IPS-NIHi7 (cell line): ENCODE results near the gene MYO7B.

Source experiments
- DNase-seq: peaks from one replicate; pipeline ENCODE4 v3.0.0; 2012; ENCODE audit warnings: mixed read lengths; ENCODE audit errors: extremely low spot score

The MYO7B gene

DNA sequence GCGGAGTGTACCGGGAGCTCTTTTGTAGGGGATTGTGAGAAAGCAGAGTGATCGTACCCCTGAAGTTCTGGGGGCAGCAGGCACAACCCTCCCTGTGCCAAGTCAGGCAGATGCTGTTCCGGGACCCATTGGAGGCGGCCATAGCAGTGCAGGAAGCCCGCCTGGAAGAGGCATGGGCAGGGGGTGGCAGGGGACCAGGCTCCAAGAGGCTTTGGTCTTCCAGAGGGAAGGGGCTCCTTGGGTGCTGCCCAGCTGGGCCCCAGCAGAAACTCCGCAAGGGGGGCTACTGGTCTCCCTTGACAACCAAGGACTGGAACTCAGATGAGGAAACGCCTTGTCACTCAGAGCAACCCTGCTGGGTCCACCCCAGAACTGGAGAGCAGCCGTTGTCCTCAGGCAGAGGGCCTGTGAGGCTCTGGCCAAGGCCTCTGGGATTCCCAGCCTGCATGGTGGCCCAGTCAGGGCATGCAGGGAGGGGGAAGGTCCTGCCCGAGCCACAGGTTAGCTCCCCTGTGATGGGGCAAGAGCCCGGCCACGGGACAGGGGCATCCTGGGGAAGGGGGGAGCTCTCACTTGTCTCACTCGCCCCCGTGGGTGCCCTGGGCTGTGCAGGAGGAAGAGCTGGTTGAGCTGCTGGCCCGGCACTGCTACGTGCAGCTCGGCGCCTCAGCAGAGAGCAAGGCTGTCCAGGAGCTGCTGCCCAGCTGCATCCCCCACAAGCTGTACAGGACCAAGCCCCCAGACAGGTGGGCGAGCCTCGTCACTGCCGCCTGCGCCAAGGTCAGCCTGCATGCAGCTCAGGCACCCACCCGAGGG, 89.5 kb downstream of the MYO7B start:
- DNase-seq = no peak

DNA sequence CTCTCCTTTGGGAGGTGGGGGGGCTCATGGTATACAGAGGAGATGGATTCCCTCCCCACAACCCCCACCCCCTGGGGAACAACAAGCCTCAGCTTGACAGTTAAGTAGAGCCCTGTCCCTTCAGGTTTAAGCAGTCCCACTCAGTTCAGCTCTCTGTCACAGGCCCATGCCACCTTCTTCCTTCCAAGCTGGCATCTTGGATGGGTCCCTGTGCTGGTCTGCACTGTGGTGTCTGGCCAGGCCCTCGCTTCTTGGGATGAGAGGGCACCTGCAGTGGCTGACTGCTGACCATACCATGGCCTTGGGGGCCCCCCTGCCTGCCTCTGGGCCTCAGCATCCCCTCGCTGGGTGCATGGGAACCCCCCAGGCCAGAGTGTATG, 90.1 kb downstream of the MYO7B start:
- DNase-seq = no peak

DNA sequence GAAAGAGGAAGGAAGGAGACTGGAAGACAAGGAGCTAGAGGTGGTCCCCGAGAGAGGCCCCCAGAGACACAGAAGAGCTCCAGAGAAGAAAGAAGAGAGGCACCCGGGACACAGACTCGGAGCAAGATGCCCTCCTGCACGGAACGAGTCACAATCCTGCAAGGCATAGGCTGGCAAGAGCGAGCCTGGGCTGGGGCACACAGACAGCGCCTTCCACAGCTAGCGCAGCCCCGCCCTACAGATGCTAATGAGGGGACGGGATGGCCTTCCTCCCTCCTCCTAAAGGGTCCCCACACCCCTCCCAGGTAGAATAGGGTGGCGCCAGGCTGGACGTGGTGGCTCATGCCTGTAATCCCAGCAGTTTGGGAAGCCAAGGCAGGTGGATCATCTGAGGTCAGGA, 90.7 kb downstream of the MYO7B start:
- no peak for DNase-seq

DNA sequence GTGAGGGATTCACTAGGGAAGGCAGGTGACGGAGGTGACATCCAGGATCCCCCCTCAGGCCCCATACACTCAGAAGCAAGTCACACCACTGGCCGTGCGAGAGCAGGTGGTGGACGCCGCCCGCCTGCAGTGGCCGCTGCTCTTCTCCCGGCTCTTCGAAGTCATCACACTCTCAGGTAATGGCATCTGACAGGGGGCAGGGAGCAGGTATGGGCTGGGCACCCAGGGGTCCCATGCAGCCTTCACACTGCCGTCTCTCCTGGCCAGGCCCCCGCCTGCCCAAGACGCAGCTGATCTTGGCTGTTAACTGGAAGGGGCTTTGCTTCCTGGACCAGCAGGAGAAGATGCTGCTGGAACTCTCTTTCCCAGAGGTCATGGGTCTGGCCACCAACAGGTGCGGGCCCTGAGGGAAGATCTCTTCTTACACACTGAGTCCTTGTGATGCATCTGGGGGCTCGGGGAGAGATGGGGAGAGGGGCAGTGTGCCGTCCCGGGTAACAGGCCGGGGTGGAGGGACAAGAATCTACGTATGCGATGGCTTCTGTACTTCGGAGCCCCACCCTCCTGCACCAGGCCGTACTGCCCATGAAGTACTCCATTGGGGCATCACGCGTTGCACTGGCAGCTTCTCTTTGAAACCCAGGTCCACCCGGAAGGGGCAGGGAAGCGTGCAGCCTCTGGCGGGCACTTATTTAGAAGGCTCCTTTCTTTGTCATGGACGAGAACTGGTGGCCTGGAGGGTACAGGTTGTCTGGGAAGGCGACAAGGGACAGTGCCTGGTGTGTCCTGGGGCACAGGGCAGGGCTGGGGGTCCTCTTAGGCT, 91.6 kb downstream of the MYO7B start:
- DNase-seq = no peak

DNA sequence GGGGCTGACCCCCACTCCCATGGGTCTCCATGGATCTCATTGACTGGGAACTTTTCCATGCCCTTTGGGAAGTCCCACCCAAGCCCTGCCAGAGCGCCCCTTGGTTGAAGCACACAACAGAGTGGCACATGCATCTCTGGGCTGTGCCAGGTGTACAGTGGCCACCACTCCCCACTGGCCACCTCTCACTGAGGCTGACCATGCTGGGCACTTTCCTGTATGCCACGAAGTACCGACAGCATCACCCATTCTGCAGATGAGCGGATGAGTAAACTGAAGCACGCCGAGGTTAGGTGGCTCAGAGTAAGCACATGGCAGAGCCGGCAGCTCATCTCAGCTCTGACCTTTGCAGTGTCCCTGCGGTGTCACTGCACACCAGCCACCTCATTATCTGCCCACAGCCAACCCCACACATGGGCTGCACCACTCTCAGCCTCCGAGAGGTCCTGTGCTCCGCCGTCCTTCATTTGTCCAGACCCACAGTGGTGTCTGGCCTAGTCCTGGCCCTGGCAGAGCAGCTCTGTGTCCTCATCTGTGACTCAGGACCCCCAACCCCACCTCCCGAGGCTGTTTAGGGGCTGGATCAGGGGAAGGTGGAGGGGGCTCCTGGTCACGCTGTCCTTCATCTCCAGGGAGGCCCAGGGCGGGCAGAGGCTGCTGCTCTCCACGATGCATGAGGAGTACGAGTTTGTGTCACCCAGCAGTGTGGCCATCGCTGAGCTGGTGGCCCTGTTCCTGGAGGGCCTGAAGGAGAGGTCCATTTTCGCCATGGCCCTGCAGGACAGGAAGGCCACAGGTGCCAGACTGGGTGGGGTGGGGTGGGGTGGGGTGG, 92.5 kb downstream of the MYO7B start:
- no peak for DNase-seq

DNA sequence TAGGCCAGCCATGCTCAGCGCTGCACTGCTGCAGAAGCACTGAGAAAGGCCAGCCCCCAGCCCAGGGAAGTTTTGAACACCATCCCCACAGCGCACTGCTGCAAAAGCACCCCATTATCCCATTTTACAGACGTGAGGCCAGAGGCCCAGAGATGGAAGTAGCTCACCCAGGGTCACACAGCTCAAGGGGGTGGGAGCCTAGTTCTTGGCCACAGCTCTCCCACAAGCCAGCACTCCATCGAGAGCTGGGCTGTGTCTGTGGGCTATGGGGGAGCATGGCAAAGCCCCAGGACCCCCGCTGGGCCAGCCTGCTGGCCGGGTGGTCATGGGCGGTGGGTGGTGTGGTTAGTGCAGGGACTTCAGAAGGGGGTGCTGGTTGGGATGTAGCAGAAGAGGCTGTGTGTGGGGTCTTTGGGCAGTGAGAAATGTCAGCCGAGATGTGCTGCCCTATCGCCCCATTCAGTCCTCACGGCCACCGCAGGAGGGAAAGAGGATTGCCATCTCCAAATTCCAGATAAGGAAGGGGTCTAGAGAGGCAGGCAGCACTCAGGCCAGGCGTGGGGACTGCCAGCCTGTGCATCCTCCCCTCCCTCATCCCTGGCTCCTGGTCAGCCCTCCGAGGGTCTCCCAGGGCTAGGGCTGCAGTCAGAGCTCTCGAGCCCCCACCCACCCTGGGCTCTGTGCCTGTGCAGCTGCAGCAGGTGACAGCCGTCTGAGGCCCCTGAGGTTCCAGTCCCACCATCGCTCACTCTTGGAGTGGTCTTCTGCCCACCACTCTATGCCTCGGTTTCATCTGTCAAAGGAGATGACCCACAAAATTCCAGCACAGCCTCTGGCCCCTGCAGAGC, 93.5 kb downstream of the MYO7B start:
- DNase-seq = no peak

DNA sequence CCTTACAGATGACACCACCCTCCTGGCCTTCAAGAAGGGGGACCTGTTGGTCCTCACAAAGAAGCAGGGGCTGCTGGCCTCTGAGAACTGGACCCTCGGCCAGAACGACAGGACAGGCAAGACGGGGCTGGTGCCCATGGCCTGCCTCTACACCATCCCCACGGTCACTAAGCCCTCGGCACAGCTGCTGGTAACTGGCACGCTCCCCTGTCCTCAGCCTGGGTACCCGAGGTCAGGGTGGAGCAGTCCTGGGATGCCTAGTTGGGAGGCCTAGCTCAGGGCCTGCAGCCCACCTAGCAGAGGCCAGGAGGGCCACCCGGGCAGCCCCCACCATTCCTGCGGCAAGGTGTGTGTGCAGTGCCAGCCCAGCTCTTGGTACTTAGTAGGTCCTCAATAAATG, 94.2 kb downstream of the MYO7B start:
- DNase-seq = no peak

DNA sequence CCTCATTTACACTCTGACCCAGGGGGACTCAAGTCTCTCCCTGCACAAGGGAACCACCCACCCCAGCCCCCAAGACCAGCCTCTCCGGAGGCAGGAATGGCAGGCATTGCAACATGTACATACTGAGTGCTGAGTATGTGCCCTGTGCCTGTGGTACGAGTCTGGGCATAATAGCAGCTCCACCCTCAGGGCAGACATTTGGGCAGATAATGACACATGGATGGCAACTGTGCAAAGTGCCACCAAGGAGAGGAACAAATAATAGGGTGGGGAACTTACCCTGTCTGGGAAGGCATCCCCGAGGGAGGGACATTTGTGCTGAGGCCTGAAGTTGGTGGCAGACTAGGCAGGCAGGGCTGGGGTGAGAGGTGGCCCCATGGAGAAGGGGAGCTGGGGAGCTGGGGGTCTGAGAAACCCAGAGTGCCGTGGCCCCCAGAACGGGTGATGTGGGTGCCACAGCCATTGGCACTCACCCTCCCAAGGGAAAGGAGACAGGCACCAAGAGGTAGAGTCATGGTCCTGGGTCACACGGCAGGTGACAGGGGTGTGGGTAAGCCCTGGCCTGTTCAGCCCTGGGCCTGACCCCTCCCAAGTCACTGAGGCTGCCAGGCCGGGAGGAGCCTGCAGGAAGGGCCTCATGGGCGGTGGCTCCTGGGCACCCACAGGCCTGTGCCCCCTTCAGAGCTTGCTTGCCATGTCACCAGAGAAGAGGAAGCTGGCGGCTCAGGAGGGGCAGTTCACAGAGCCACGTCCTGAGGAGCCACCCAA, 94.8 kb downstream of the MYO7B start:
- no peak for DNase-seq

DNA sequence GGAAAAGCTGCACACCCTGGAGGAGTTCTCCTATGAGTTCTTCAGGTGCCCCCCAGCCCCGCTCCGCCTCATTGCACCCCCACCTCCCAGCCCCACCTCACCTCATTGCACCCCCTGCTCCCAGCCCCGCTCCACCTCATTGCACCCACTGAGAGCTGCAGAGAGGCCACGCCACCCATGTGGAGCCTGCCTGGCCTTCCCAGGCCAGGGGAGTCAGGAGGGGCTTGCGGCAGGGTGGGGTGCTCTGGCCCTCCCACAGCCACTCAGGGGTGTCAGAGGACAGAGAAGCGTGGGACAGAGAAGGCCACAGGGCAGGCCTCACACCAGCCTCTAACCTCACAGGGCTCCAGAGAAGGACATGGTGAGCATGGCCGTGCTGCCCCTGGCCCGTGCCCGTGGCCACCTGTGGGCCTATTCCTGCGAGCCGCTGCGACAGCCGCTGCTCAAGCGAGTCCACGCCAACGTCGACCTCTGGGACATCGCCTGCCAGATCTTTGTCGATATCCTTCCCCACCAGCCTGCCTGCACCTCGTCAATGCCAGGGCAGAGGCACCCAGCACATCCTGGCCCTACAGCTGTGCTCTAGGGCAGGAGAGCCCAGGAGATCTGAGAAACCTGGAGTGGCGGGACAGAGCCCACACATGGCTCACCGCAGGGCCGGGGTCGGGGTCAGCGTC, 95.5 kb downstream of the MYO7B start:
- DNase-seq = no peak

DNA sequence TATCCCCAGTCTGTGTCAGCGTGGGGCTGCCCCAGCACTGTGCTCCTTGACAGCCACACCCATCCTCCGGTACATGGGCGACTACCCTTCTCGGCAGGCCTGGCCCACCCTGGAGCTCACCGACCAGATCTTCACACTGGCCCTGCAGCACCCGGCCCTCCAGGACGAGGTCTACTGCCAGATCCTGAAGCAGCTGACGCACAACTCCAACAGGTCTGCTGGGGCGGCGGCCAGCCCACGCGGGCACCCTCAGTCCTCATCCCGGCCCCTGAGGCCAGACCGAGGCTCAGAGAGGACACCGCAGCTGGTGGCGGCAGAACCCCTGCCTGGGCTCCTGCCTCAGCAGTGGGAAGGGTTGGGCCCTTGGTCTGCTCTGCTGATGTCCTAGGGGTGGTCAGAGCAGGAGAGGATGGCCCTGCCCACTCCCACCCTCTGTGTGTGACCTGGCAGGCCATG, 96.1 kb downstream of the MYO7B start:
- DNase-seq = no peak

DNA sequence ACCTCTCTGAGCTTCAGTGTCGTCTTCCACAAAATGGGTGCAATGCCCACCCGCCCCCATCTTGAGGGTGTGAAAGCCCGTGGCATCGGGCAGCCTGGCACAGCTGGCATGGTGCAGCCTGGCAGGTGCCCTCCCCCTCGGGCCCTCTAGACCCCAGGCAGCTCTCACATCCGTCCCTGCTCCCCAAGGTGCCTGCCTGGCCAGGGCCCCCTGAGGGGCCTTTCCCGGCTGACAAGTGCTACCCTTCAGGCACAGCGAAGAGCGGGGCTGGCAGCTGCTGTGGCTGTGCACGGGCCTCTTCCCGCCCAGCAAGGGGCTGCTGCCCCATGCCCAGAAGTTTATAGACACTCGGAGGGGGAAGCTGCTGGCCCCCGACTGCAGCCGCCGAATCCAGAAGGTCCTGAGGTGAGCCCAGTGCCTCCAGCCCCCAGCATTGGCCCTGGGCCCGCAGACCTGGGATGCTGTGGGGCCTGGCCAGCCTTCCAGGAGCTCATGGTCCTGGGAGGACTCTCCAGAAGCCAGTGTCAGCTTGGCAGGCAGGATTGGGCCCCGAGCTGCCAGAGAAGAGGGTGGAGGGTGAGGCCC, 96.6 kb downstream of the MYO7B start:
- no peak for DNase-seq

DNA sequence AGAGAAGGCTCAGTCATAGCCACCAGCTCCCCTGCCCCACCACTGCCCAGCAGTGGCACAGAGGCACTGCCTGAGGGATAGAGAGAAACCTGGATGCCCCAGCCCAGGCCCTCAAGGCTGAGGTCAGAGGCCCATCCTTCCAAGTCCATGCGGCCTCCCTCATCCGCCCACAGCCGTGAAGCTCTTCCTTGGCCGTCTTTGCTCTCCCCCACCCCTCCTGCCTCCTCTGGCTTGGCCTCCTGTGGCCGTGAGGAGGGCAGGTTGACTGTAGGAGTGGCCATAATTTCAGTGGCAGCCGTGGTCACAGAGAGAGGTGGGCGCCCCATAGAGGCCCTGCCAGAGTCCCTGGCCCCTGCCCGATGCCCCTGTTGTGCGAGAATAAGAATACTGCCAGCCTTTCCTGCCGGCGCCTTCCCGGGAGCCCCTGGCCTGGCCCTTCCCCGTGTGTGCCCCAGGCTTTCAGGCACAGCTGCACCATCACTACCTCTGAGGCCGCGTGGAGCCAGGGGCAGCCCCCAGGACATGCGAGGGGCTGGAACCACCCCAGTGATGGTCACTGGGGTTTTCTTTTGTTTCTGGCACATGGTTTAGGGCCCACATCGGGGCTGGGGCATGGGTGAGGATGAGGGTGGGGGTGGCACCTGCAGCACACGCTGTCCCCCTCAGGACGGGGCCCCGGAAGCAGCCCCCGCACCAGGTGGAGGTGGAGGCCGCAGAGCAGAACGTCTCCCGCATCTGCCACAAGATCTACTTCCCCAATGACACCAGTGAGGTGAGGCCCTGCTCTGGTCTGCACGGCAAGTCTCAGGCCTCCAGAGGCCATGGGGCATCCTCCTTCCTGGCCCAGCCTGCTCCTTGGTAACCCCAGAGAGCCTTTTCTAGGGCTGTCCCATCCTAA, 97.4 kb downstream of the MYO7B start:
- no peak for DNase-seq

DNA sequence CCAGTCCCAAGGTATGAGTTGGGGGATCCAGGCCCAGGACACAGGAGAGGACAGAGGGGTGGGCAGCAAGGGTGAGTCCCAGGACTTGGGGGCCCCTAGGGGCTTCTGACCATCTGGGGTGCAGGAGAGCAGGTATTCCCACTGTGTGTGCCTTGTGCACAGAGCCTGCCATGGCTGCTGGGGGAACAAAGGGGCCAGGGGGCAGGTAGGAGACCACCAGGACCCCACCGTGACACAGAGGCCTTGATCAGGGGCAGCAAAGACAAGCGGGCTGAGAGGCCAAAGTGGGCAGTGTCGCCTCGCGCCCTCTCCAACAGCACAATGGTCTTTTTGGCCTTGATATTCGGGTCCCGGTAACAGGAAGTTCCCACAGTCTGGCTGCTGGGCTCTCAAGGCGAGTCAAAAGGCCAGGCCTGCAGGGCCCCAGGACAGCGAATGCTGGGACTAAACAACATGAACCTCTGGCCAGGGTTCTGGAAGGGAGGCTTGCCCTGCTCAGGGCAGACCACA, 98.1 kb downstream of the MYO7B start:
- no peak for DNase-seq

DNA sequence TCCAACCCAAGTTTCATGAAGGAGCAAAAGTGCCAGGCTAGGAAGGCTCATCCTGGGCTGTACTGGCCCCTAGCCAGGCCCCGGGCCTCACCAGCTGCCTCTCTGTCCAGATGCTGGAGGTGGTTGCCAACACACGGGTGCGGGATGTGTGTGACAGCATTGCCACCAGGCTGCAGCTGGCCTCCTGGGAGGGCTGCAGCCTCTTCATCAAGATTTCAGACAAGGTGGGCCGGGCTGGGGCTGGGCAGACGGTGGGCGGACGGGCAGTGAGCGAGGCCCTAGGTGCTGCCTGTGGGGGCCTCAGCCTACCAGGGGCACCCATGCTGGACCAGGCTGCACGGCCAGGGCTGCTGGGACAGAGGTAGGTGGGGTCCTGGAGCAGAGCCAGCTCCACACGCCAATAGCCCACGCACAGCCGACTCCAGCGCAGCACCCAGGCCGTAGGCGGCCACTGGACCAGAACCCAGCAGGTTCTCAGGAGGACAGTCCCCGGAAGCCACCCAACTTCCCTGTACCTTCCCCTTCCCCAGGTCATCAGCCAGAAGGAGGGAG, 98.7 kb downstream of the MYO7B start:
- no peak for DNase-seq

DNA sequence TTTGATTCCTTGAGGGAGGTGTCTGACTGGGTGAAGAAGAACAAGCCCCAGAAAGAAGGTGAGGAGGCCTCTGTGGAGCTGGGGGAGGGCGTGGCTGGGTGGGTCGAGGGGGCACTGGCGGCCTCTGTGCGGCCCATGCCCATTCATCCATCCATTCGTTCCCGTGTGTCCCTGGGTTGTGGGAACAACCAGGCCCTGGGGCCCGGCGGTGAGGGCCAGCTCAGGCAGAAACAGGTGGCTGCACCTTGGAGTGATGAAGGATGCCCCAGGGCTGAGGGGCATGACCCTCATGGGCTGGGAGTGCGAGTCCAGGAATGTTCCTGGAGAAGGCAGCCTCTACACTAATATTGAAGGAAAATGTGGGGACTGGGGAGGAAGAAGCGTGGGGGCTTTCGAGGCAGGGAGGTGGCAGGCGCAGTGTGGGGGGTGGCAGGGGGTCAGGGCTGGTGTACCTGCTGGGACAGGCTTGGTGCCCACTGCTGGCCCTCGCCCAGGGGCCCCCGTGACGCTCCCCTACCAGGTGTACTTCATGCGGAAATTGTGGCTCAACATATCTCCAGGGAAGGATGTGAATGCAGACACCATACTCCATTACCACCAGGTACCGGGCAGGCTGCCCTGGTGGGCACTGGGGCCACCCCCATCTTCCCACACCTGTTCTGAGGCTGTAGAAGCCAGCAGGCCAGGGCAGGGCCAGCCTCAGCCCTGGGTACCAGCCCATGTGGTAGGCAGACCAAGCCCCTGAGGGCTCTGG, 99.3 kb downstream of the MYO7B start:
- DNase-seq = no peak

DNA sequence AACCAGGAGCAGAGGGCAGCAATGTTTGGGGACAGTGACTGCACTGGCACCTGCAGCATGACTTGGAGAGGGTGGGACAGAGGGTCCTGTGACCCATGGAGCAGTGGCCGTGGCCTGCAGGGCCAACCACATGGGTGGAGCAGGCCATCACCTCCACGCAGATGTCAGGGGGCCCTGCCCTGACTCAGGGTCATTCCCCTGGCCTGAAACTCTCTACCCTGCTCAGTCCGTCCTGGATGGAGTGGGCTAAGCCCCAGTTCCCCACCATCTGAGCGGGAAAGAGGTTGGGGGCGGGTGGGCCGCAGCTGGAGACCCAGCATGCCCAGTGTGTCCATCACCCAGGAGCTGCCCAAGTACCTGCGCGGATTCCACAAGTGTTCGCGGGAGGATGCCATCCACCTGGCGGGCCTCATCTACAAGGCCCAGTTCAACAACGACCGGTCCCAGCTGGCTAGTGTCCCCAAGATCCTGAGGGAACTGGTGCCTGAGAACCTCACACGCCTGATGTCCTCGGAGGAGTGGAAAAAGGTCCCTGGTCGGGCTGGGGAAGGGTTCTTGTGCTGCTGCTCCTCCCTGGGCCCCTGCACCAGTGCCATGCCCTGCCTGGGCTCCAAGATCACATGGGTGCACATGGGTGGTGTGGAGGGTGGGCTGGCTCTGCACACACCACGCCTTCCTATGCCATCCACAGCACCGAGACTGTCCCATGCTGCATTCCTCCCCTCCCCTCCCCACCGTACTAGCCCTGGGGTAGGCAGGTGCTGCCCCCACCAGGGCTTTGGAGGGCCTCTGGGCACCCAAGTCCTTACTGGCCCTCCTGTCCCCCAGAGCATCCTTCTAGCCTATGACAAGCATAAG, 100.1 kb downstream of the MYO7B start:
- DNase-seq = no peak
